HL-60 (cell line): Measurements from ENCODE around the gene CAMK2D.
A peak's percentile ranks its signal among the peaks of the same experiment; 100 is the strongest.

ENCODE experiments used
- DNase-seq, 2 experiments: peaks; one replicate each; pipeline ENCODE4 v3.0.0-alpha.2; 2010 to 2020; ENCODE audit warnings: low read depth in 1 of 2, low spot score in 1 of 2
- H3K27ac ChIP-seq: fragments of 250-450 bp; sonication (Bioruptor Pico); replicated peaks from 2 replicates; pipeline ENCODE4 v1.5.1; 2020; ENCODE audit warnings: mild to moderate bottlenecking, moderate library complexity
- H3K27me3 ChIP-seq: fragments of 250-450 bp; sonication (Bioruptor Pico); 2 replicates; pipeline ENCODE4 v1.5.1; 2021; ENCODE audit warnings: mild to moderate bottlenecking, moderate library complexity; ENCODE audit not compliant: insufficient read depth, poor library complexity, severe bottlenecking
- H3K4me3 ChIP-seq: replicated peaks from 2 replicates; pipeline ENCODE4 v1.5.1; 2011; ENCODE audit warnings: mild to moderate bottlenecking, control low read depth, low read length; ENCODE audit not compliant: insufficient read depth
- CTCF ChIP-seq: IDR thresholded peaks from one replicate; pipeline ENCODE4 v1.5.1; 2011; ENCODE audit warnings: low read length, control low read depth, inconsistent platforms; ENCODE audit not compliant: insufficient read depth
- GABPA ChIP-seq: IDR thresholded peaks from 2 replicates; pipeline ENCODE4 v1.6.1; 2012; ENCODE audit warnings: low read depth
- POLR2AphosphoS5 ChIP-seq: IDR thresholded peaks from 2 replicates; pipeline ENCODE4 v1.6.1; 2012; ENCODE audit warnings: low read depth
- REST ChIP-seq: IDR thresholded peaks from 2 replicates; pipeline ENCODE4 v1.6.1; 2012; ENCODE audit warnings: low read depth; ENCODE audit not compliant: insufficient replicate concordance
- SPI1 ChIP-seq: IDR thresholded peaks from 2 replicates; pipeline ENCODE4 v1.6.1; 2012; ENCODE audit warnings: low read depth, mild to moderate bottlenecking, borderline replicate concordance

CAMK2D gene

GRCh38 chr4:113763029-113763285, 1.4 kb upstream of the CAMK2D start:
- Histone ChIP-seq H3K27me3 (peaks cover 32% of the 10 kb centered on the region), H3K4me3 (peak overlapping the region; percentile 63), H3K27ac (no peak overlapping the region)
- DNase-seq: no peak
- TF ChIP-seq GABPA: no peak
- TF ChIP-seq SPI1: no peak
- TF ChIP-seq POLR2AphosphoS5: no peak
- no peak for TF ChIP-seq CTCF
- no peak for TF ChIP-seq REST

GRCh38 chr4:113762186-113763028, 869 bp upstream of the CAMK2D start:
- Histone ChIP-seq H3K27ac (no peak overlapping the region), H3K4me3 (peak overlapping the region; percentile 63), H3K27me3 (peaks cover 31% of the 10 kb centered on the region)
- DNase-seq: peak; percentile 78 to 95
- TF ChIP-seq POLR2AphosphoS5 (no peak), GABPA (no peak), SPI1 (no peak), REST (no peak), CTCF (no peak)

GRCh38 chr4:113760795-113761619, 531 bp downstream of the CAMK2D start:
- peak in 1 of 2 experiments; percentile 42 for DNase-seq
- Histone ChIP-seq H3K27me3 (peaks cover 32% of the 10 kb centered on the region), H3K4me3 (peak overlapping the region; percentile 63), H3K27ac (no peak overlapping the region)
- TF ChIP-seq POLR2AphosphoS5 (no peak), GABPA (no peak), SPI1 (no peak), REST (no peak), CTCF (no peak)
